Astrocyte of the cerebellum (primary cell): ENCODE measurements around the gene TMEM114.

Experiments used
- DNase-seq: peaks from one replicate; pipeline ENCODE4 v3.0.0-alpha.2; 2011; ENCODE audit warnings: low read depth
- H3K4me3 ChIP-seq: 2 replicates; pipeline ENCODE4 v1.5.1; 2011; ENCODE audit warnings: mild to moderate bottlenecking, low read depth, low read length, moderate library complexity
- CTCF ChIP-seq: IDR thresholded peaks from 2 replicates; pipeline ENCODE4 v1.5.1; 2012; ENCODE audit warnings: low read length, low read depth, moderate library complexity, mild to moderate bottlenecking; ENCODE audit errors: missing control alignments
- in situ Hi-C: cut with HindIII; loops from 2 replicates; pipeline ENCODE4 v1.10.0; 2017; ENCODE audit warnings: low sequenced_read_pairs

The TMEM114 gene

GRCh38 chr16:8544406-8544805, 45.9 kb downstream of the TMEM114 start:
- in situ Hi-C loops = no loop called here
- no peak overlapping the region for H3K4me3 ChIP-seq
- no peak for DNase-seq
- no peak for TF ChIP-seq CTCF

GRCh38 chr16:8543258-8543657, 47.1 kb downstream of the TMEM114 start:
- DNase-seq = no peak
- H3K4me3 ChIP-seq = no peak overlapping the region
- in situ Hi-C loops = no loop called here
- no peak for TF ChIP-seq CTCF

GRCh38 chr16:8542393-8542792, 47.9 kb downstream of the TMEM114 start:
- TF ChIP-seq CTCF = no peak
- no peak overlapping the region for H3K4me3 ChIP-seq
- in situ Hi-C loops = no loop called here
- DNase-seq = no peak

- in situ Hi-C loops = no loop called here
- H3K4me3 ChIP-seq = no peak overlapping the region
- no peak for TF ChIP-seq CTCF
- DNase-seq = no peak
These were observed 48.4 kb downstream of the TMEM114 start for GRCh38 chr16:8541868-8542267.

GRCh38 chr16:8537691-8538342, 52.5 kb downstream of the TMEM114 start:
- no peak for DNase-seq
- no peak for TF ChIP-seq CTCF
- H3K4me3 ChIP-seq = no peak overlapping the region
- in situ Hi-C loops = no loop called here

GRCh38 chr16:8533509-8533908, 56.8 kb downstream of the TMEM114 start:
- no peak overlapping the region for H3K4me3 ChIP-seq
- no peak for DNase-seq
- no peak for TF ChIP-seq CTCF
- in situ Hi-C loops = no loop called here
